Neural progenitor cell (in vitro differentiated cells): ENCODE measurements around the gene SIM2. TPM values are rescaled to one million over a fixed set of nuclear protein-coding genes. Genes with fewer than 3 reads are reported as not detected.

ENCODE experiments used
- DNase-seq: peaks from one replicate; pipeline ENCODE4 v3.0.0-alpha.2; 2016; ENCODE audit warnings: low spot score
- H2AFZ ChIP-seq: fragments of 200-600 bp; sonication (generic); replicated peaks from 2 replicates; pipeline ENCODE4 v1.6.1; 2016; ENCODE audit warnings: antibody characterized with exemption
- H3F3A ChIP-seq: fragments of 200-600 bp; sonication (generic); 2 replicates; pipeline ENCODE4 v1.6.1; 2016; ENCODE audit warnings: antibody characterized with exemption, low read depth
- H3K27ac ChIP-seq: fragments of 200-600 bp; sonication (generic); 2 replicates; pipeline ENCODE4 v1.5.1; 2016; ENCODE audit warnings: mild to moderate bottlenecking
- H3K27me3 ChIP-seq: fragments of 200-600 bp; sonication (generic); 2 replicates; pipeline ENCODE4 v1.6.1; 2016; ENCODE audit warnings: mild to moderate bottlenecking, moderate library complexity
- H3K36me3 ChIP-seq: fragments of 200-600 bp; sonication (generic); 2 replicates; pipeline ENCODE4 v1.5.1; 2016
- H3K4me1 ChIP-seq: fragments of 200-600 bp; sonication (generic); 2 replicates; pipeline ENCODE4 v1.6.1; 2016; ENCODE audit warnings: mixed run types
- H3K4me2 ChIP-seq: fragments of 200-600 bp; sonication (generic); 2 replicates; pipeline ENCODE4 v1.6.1; 2016
- H3K4me3 ChIP-seq: fragments of 200-600 bp; sonication (generic); 2 replicates; pipeline ENCODE4 v1.5.1; 2016
- H3K79me2 ChIP-seq: fragments of 200-600 bp; sonication (generic); 2 replicates; pipeline ENCODE4 v1.6.1; 2016; ENCODE audit warnings: low read depth
- H3K9ac ChIP-seq: fragments of 200-600 bp; sonication (generic); 2 replicates; pipeline ENCODE4 v1.6.1; 2016
- H3K9me3 ChIP-seq: fragments of 200-600 bp; sonication (generic); 2 replicates; pipeline ENCODE4 v1.5.1; 2016; ENCODE audit warnings: low read depth
- H4K20me1 ChIP-seq: fragments of 200-600 bp; sonication (generic); 2 replicates; pipeline ENCODE4 v1.6.1; 2016; ENCODE audit warnings: low read depth
- H3K27ac Mint-ChIP-seq: 3 replicates; pipeline ENCODE4 v1.8.0; 2021; ENCODE audit warnings: mixed read lengths
- H3K27me3 Mint-ChIP-seq: 2 replicates; pipeline ENCODE4 v1.8.0; 2022; ENCODE audit warnings: low read depth, mild to moderate bottlenecking, inconsistent platforms, moderate library complexity, mixed read lengths; ENCODE audit not compliant: insufficient read depth
- H3K36me3 Mint-ChIP-seq: 3 replicates; pipeline ENCODE4 v1.8.0; 2021; ENCODE audit warnings: mixed read lengths
- H3K4me1 Mint-ChIP-seq: 3 replicates; pipeline ENCODE4 v1.8.0; 2021; ENCODE audit warnings: mixed read lengths
- H3K4me3 Mint-ChIP-seq: 3 replicates; pipeline ENCODE4 v1.8.0; 2021; ENCODE audit warnings: mild to moderate bottlenecking, moderate library complexity, mixed read lengths
- H3K9me3 Mint-ChIP-seq: 3 replicates; pipeline ENCODE4 v1.8.0; 2020; ENCODE audit warnings: mixed read lengths
- EZH2 ChIP-seq: fragments of 200-600 bp; sonication (generic); IDR thresholded peaks from 2 replicates; pipeline ENCODE4 v1.6.1; 2017; ENCODE audit warnings: antibody characterized with exemption, mild to moderate bottlenecking, moderate library complexity
- EZH2phosphoT487 ChIP-seq: fragments of 200-600 bp; sonication (generic); IDR thresholded peaks from 2 replicates; pipeline ENCODE4 v1.6.1; 2017; ENCODE audit warnings: antibody characterized with exemption
- total RNA-seq: library from RNA; depleted of rRNA; stranded (reverse); fragments of >200 nt; gene quantifications from 2 replicates; pipeline ENCODE4 v1.2.3, GENCODE V29; 2015; ENCODE audit warnings: low replicate concordance
- TF ChIP-seq, protein P1 (sequence below): fragments of 200-600 bp; sonication (generic); IDR thresholded peaks from 2 replicates; pipeline ENCODE4 v1.5.1; 2017; ENCODE audit warnings: antibody characterized with exemption, mild to moderate bottlenecking

SIM2 gene
- total RNA-seq, 1 donor from 2014 or later: not detected

DNA sequence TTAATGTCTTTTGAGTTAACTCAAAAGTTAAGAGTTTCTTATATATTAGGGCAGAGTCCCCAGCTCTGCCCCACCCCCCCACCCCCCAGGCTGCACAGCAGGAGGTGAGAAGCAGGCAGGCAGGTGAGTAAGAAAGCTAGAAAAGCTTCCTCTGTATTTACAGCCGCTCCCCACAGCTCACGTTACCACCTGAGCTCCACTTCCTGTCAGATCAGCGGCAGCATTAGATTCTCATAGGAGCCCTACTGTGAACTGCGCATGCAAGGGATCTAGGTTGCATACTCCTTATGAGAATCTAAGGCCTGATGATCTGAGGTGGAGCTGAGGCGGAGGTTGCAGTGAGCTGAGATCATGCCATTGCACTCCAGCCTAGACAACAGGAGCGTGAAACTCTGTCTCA is 81.9 kb downstream of the SIM2 start:
- no peaks in the 10 kb centered on the region for H3K27me3 Mint-ChIP-seq
- H3K4me2 ChIP-seq: no peak overlapping the region
- no peak overlapping the region for H3K4me3 ChIP-seq
- H2AFZ ChIP-seq: no peak overlapping the region
- H3K36me3 Mint-ChIP-seq: peaks cover 2% of the 10 kb centered on the region
- no peak overlapping the region for H3K4me3 Mint-ChIP-seq
- peaks cover 12% of the 10 kb centered on the region for H3K4me1 Mint-ChIP-seq
- H3K27me3 ChIP-seq: no peaks in the 10 kb centered on the region
- H3K9me3 ChIP-seq: no peaks in the 10 kb centered on the region
- TF ChIP-seq EZH2phosphoT487 (no peak), EZH2 (no peak)
- TF ChIP-seq, protein P1, sequence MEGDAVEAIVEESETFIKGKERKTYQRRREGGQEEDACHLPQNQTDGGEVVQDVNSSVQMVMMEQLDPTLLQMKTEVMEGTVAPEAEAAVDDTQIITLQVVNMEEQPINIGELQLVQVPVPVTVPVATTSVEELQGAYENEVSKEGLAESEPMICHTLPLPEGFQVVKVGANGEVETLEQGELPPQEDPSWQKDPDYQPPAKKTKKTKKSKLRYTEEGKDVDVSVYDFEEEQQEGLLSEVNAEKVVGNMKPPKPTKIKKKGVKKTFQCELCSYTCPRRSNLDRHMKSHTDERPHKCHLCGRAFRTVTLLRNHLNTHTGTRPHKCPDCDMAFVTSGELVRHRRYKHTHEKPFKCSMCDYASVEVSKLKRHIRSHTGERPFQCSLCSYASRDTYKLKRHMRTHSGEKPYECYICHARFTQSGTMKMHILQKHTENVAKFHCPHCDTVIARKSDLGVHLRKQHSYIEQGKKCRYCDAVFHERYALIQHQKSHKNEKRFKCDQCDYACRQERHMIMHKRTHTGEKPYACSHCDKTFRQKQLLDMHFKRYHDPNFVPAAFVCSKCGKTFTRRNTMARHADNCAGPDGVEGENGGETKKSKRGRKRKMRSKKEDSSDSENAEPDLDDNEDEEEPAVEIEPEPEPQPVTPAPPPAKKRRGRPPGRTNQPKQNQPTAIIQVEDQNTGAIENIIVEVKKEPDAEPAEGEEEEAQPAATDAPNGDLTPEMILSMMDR: no peak
- H3K27ac ChIP-seq: no peak overlapping the region
- H3K4me1 ChIP-seq: peaks cover 12% of the 10 kb centered on the region
- no peaks in the 10 kb centered on the region for H3K79me2 ChIP-seq
- H4K20me1 ChIP-seq: no peaks in the 10 kb centered on the region
- H3K27ac Mint-ChIP-seq: no peak overlapping the region
- DNase-seq: no peak
- H3K9ac ChIP-seq: no peak overlapping the region
- H3F3A ChIP-seq: no peaks in the 10 kb centered on the region
- H3K9me3 Mint-ChIP-seq: peaks cover 16% of the 10 kb centered on the region
- no peaks in the 10 kb centered on the region for H3K36me3 ChIP-seq

GRCh38 chr21:36783612-36784374 is 84.9 kb downstream of the SIM2 start:
- no peak overlapping the region for H3K4me3 ChIP-seq
- Mint-ChIP-seq H3K36me3 (peaks cover 2% of the 10 kb centered on the region), H3K9me3 (peaks cover 16% of the 10 kb centered on the region), H3K4me3 (no peak overlapping the region), H3K4me1 (peaks cover 10% of the 10 kb centered on the region), H3K27ac (no peak overlapping the region), H3K27me3 (no peaks in the 10 kb centered on the region)
- no peak overlapping the region for H3K4me2 ChIP-seq
- H3K36me3 ChIP-seq: no peaks in the 10 kb centered on the region
- no peaks in the 10 kb centered on the region for H3K27me3 ChIP-seq
- H3K27ac ChIP-seq: no peak overlapping the region
- TF ChIP-seq, protein P1: no peak
- no peak for TF ChIP-seq EZH2
- TF ChIP-seq EZH2phosphoT487: no peak
- no peak overlapping the region for H3K9ac ChIP-seq
- H3F3A ChIP-seq: no peaks in the 10 kb centered on the region
- H4K20me1 ChIP-seq: no peaks in the 10 kb centered on the region
- H3K4me1 ChIP-seq: peaks cover 12% of the 10 kb centered on the region
- no peak overlapping the region for H2AFZ ChIP-seq
- no peaks in the 10 kb centered on the region for H3K9me3 ChIP-seq
- H3K79me2 ChIP-seq: no peaks in the 10 kb centered on the region
- no peak for DNase-seq

DNA sequence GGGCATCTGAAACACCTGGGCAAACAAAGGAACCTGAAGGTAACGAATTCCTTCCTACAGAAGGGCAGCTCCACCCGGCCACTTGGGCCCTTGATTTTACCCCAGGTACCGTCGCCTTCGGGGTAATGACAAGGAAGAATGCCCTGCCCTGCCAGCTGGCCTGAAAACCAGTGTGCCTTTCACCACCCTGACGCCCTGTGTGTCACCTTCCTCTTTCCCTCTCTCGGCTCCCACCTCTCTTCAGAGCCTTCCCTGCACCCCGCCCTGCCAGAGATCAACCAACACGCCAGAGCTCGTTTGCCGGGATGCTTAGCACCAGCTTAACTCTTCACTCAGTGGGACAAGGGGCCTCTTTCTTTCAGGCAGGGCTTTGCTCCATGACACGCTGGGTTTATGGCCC is 86.0 kb downstream of the SIM2 start:
- Histone ChIP-seq H3K9me3 (no peaks in the 10 kb centered on the region), H3K4me2 (peak overlapping the region; percentile 55), H4K20me1 (no peaks in the 10 kb centered on the region), H3K4me1 (peaks cover 12% of the 10 kb centered on the region), H3K27ac (no peak overlapping the region), H3K36me3 (no peaks in the 10 kb centered on the region), H3K79me2 (no peaks in the 10 kb centered on the region), H3K9ac (no peak overlapping the region), H3F3A (no peaks in the 10 kb centered on the region), H3K4me3 (no peak overlapping the region), H3K27me3 (peaks cover 7% of the 10 kb centered on the region), H2AFZ (no peak overlapping the region)
- Mint-ChIP-seq H3K36me3 (peaks cover 6% of the 10 kb centered on the region), H3K4me1 (peaks cover 13% of the 10 kb centered on the region), H3K27me3 (no peaks in the 10 kb centered on the region), H3K9me3 (peaks cover 12% of the 10 kb centered on the region), H3K4me3 (no peak overlapping the region), H3K27ac (peak overlapping the region; percentile 83)
- TF ChIP-seq EZH2phosphoT487: no peak
- TF ChIP-seq, protein P1: no peak
- DNase-seq: peak; percentile 45
